Measurements from ENCODE around the gene OTOGL.

DNA sequence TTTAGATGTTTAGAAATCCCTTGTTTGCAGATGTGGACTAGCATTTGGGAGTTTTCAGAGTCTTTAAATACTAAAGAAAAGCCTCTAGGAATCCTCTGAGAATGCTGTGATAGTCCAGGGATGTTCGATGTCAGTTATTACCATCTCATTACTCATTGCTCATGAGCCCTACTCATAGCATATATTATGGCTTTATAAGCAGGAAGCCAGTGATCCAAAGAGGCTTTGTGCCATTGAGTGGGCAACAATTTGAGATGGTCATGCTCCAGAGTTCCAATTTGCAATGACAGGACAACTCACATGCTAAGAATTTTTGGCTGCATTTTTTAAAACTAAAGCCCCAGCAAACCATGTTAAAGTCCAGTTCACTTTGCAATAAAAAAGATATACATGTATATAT, 163.0 kb downstream of the OTOGL start:
- TF ChIP-seq, protein P1, sequence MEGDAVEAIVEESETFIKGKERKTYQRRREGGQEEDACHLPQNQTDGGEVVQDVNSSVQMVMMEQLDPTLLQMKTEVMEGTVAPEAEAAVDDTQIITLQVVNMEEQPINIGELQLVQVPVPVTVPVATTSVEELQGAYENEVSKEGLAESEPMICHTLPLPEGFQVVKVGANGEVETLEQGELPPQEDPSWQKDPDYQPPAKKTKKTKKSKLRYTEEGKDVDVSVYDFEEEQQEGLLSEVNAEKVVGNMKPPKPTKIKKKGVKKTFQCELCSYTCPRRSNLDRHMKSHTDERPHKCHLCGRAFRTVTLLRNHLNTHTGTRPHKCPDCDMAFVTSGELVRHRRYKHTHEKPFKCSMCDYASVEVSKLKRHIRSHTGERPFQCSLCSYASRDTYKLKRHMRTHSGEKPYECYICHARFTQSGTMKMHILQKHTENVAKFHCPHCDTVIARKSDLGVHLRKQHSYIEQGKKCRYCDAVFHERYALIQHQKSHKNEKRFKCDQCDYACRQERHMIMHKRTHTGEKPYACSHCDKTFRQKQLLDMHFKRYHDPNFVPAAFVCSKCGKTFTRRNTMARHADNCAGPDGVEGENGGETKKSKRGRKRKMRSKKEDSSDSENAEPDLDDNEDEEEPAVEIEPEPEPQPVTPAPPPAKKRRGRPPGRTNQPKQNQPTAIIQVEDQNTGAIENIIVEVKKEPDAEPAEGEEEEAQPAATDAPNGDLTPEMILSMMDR (IDR thresholded peaks at IDR 0.05) = no peak
- TF ChIP-seq POLR2A (IDR thresholded peaks at IDR 0.05) = no peak
